GM12878 (cell line): Measurements from ENCODE around the gene SYNGR4. TPM values are rescaled to one million over a fixed set of nuclear protein-coding genes. Genes with fewer than 3 reads are reported as not detected.

Experiments used
- ATAC-seq: fragments of 200-7000 bp; cut with Tn5 transposase; 3 replicates; pipeline ENCODE4 v1.9.1; 2020; ENCODE audit warnings: mild to moderate bottlenecking, moderate library complexity
- BruUV-seq: library from RNA; stranded (reverse); fragments of 400-500 nt; replicated peaks from 2 replicates; lab custom pipeline; 2021; lab: Mats Ljungman, UMichigan
- CTCF ChIA-PET: fragments of 300-600 bp; sonication (Branson Sonifier 250); formaldehyde crosslinking; extraction: SDS; loops from one replicate; lab custom pipeline; 2021; ENCODE audit warnings: inconsistent platforms; lab: Yijun Ruan, JAX
- POLR2A ChIA-PET: fragments of 350-600 bp; formaldehyde crosslinking; extraction: SDS; loops from one replicate; lab custom pipeline; 2021; ENCODE audit warnings: inconsistent platforms; lab: Charles Lee
- RAD21 ChIA-PET: fragments of 300-600 bp; sonication (Branson Sonifier 250); formaldehyde crosslinking; loops from one replicate; lab custom pipeline; 2023; ENCODE audit warnings: antibody characterized with exemption; ENCODE audit not compliant: unreplicated experiment; lab: Charles Lee
- SMC1A ChIA-PET: fragments of 300-600 bp; sonication (Branson Sonifier 250); formaldehyde crosslinking; loops from one replicate; lab custom pipeline; 2023; ENCODE audit not compliant: unreplicated experiment, uncharacterized antibody; lab: Charles Lee
- DNase-seq: peaks from one replicate; pipeline ENCODE4 v3.0.0-alpha.2; 2011; ENCODE audit warnings: low read depth, low spot score
- FAIRE-seq: peaks from 3 replicates; lab custom pipeline; 2011; peaks lifted over from hg19 to GRCh38; lab: Jason Lieb, UNC
- H2AFZ ChIP-seq: 2 replicates; pipeline ENCODE4 v1.6.0; 2011; ENCODE audit warnings: low read depth, low read length, control low read depth; ENCODE audit not compliant: control insufficient read depth
- H3K27ac ChIP-seq: 2 replicates; pipeline ENCODE4 v1.5.1; 2011; ENCODE audit warnings: control low read depth; ENCODE audit not compliant: control insufficient read depth, insufficient read depth
- H3K27me3 ChIP-seq, 2 experiments: replicated peaks in 1 of 2; 2 replicates each; pipeline versions ENCODE4 v1.6.0 to v1.6.1; 2011; ENCODE audit warnings: low read length in 1 of 2; ENCODE audit not compliant: control insufficient read depth in 2 of 2, insufficient read depth in 2 of 2
- H3K36me3 ChIP-seq, 2 experiments: 2 replicates each; pipeline ENCODE4 v1.5.1; 2011; ENCODE audit warnings: low read length in 1 of 2; ENCODE audit not compliant: control insufficient read depth in 2 of 2, insufficient read depth in 2 of 2
- H3K4me1 ChIP-seq: 2 replicates; pipeline ENCODE4 v1.6.1; 2011; ENCODE audit warnings: mild to moderate bottlenecking, low read length, moderate library complexity, mixed read lengths; ENCODE audit not compliant: control insufficient read depth, insufficient read depth
- H3K4me2 ChIP-seq: 2 replicates; pipeline ENCODE4 v1.6.0; 2011; ENCODE audit warnings: control low read depth; ENCODE audit not compliant: control insufficient read depth, insufficient read depth
- H3K4me3 ChIP-seq: fragments of 200-600 bp; sonication (generic); 2 replicates; pipeline ENCODE4 v1.5.1; 2016
- H3K79me2 ChIP-seq: 2 replicates; pipeline ENCODE4 v1.6.0; 2011; ENCODE audit warnings: low read length; ENCODE audit not compliant: control insufficient read depth, insufficient read depth
- H3K9ac ChIP-seq: 2 replicates; pipeline ENCODE4 v1.8.0; 2011; ENCODE audit warnings: low read length, control low read depth, mixed read lengths; ENCODE audit not compliant: control insufficient read depth, insufficient read depth
- H3K9me3 ChIP-seq: replicated peaks from 3 replicates; pipeline ENCODE4 v1.5.1; 2011; ENCODE audit warnings: mild to moderate bottlenecking, low read length; ENCODE audit not compliant: control insufficient read depth, insufficient read depth
- H4K20me1 ChIP-seq: 2 replicates; pipeline ENCODE4 v1.6.0; 2011; ENCODE audit not compliant: control insufficient read depth, insufficient read depth
- EED ChIP-seq: sonication (generic); IDR thresholded peaks from 2 replicates; pipeline ENCODE4 v1.6.1; 2016; ENCODE audit warnings: antibody characterized with exemption, low read depth
- IKZF1 ChIP-seq: fragments of 450-650 bp; conservative IDR thresholded peaks from 2 replicates; pipeline ENCODE4 v1.6.1; 2017; ENCODE audit warnings: antibody characterized with exemption, mild to moderate bottlenecking
- IKZF2 ChIP-seq, 2 experiments: fragments of 450-650 bp; IDR thresholded peaks; 2 replicates each; pipeline ENCODE4 v1.6.1; 2017; ENCODE audit warnings: mild to moderate bottlenecking in 2 of 2, moderate library complexity in 2 of 2
- NBN ChIP-seq: fragments of 450-650 bp; IDR thresholded peaks from 2 replicates; pipeline ENCODE4 v1.6.1; 2016
- PAX8 ChIP-seq: fragments of 450-650 bp; IDR thresholded peaks from 2 replicates; pipeline ENCODE4 v1.6.1; 2017; ENCODE audit warnings: mild to moderate bottlenecking, moderate library complexity
- RAD21 ChIP-seq: IDR thresholded peaks from 2 replicates; pipeline ENCODE4 v1.6.1; 2011; ENCODE audit warnings: mild to moderate bottlenecking, low read depth, low read length, moderate library complexity; ENCODE audit not compliant: insufficient read depth
- SMC3 ChIP-seq: IDR thresholded peaks from 2 replicates; pipeline ENCODE4 v1.6.1; 2011; ENCODE audit warnings: low read length, improper control_type of control experiment, borderline replicate concordance
- TBL1XR1 ChIP-seq: IDR thresholded peaks from 2 replicates; pipeline ENCODE4 v1.6.1; 2012; ENCODE audit warnings: low read depth, low read length, improper control_type of control experiment
- YY1 ChIP-seq: IDR thresholded peaks from 2 replicates; pipeline ENCODE4 v1.6.1; 2011; ENCODE audit warnings: low read depth, mild to moderate bottlenecking, low read length
- ZNF622 ChIP-seq: fragments of 450-650 bp; IDR thresholded peaks from 2 replicates; pipeline ENCODE4 v1.6.1; 2017; ENCODE audit warnings: mild to moderate bottlenecking, inconsistent platforms
- WGBS: methylation state at CpG from one replicate; pipeline ENCODE4 v1.1.6; 2016; ENCODE audit warnings: low lambda C conversion rate; ENCODE audit not compliant: insufficient replicate concordance, insufficient coverage; ENCODE audit errors: missing lambda C conversion rate; 5-methylcytosine and 5-hydroxymethylcytosine counted together
- in situ Hi-C: fragments of 300-500 bp; cut with MboI; formaldehyde crosslinking; loops from 9 replicates; pipeline ENCODE4 v1.14.3; 2018; ENCODE audit warnings: mixed read lengths
- intact Hi-C: fragments of 100-400 bp; cut with micrococcal nuclease; formaldehyde crosslinking; loops from one replicate; pipeline ENCODE4 v1.14.2; 2022; ENCODE audit not compliant: unreplicated experiment
- polyA plus RNA-seq, 11 experiments: library from polyadenylated mRNA; depleted of rRNA in 4 of 11; unstranded in 6 of 11; stranded (reverse) in 5 of 11; fragments of >200 nt; fragmentation: Nextera tagmentation in 4 of 11; fragmentation: Illumina TruSeq in 1 of 11; extraction: Ambion mirVana in 4 of 11; extraction: Trizol in 1 of 11; gene quantifications; 1 replicate in 1 of 11; 2 replicates in 10 of 11; pipeline versions ENCODE4 v1.2.1 to v1.2.3, GENCODE V29; 2011 to 2016; ENCODE audit warnings: inconsistent platforms in 2 of 11, missing spikeins in 2 of 11, low read depth in 1 of 11
- total RNA-seq, 4 experiments: library from RNA; depleted of rRNA in 3 of 4; stranded (reverse); fragments of >200 nt in 3 of 4; fragmentation: Illumina TruSeq in 1 of 4; extraction: Trizol in 1 of 4; gene quantifications; 2 replicates each; pipeline versions ENCODE4 v1.2.1 to v1.2.3, GENCODE V29; 2013 to 2021
- TF ChIP-seq, protein P1 (sequence below), 3 experiments: IDR thresholded peaks in 2 of 3; conservative IDR thresholded peaks in 1 of 3; 2 replicates each; pipeline ENCODE4 v1.5.1; 2011; ENCODE audit warnings: low read depth in 3 of 3, low read length in 3 of 3, mild to moderate bottlenecking in 3 of 3, control low read depth in 2 of 3, moderate library complexity in 2 of 3, inconsistent platforms in 1 of 3, mixed read lengths in 1 of 3; ENCODE audit not compliant: control insufficient read depth in 2 of 3, insufficient read depth in 1 of 3; ENCODE audit errors: extremely low read depth in 1 of 3
- TF ChIP-seq, protein P2 (sequence below): fragments of 450-650 bp; IDR thresholded peaks from 2 replicates; pipeline ENCODE4 v1.6.1; 2017; ENCODE audit warnings: low read depth, mild to moderate bottlenecking, moderate library complexity

The SYNGR4 gene
- total and polyA plus RNA-seq, 10 of the 15 experiments (the other 5 are each of a cell fraction or from before 2014, with no cell fraction given) = 0.08 to 0.72 (median 0.17) TPM; not detected in 6

DNA sequence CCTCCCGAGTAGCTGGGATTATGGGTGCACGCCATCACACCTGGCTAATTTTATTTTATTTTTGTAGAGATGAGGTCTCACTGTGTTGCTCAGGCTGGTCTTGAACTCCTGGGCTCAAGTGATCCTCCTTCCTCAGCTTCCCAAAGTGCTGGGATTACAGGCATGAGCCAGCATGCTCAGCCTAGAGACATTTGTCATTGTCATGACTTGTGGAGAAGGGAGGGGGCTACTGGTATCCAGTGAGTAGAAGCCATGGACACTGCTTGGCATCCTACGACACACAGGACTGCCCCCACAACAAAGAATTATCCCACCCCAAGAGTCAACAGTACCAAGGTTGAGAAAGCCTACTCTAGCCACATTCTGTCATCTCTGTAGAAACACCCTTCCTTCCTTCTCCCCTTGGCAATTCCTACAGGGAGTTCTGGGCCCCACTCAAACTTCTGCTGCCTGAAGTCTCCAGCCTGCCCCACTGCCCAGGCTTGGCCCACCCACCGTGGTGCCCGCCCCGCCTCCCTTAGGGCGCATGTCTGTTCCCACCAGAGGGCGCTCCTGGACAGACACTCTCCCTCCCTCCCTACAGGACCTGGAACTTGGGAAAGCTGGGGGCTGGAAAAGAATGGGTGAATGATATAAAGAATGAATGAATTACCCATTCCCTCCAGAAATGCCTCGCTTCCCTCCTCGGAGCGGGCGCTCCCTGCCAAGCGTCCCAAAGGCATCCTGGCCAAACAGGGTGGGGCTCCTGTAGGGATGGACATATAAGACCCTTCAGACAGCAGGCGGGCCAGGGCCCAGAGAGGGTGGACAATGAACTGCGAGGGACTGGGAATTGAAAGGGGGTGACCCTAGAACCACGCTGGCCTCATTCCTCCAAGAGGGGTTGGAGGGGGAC is 44.3 kb upstream of the SYNGR4 start:
- FAIRE-seq = peak; percentile 74
- no peaks in the 10 kb centered on the region for H4K20me1 ChIP-seq
- DNase-seq = no peak
- in situ Hi-C loops (loop anchor here (5.0 kb wide), 1 partner anchor 267 kb away; no protein-coding TSS in a partner anchor), intact Hi-C loops (loop anchor here (1.0 kb wide), 1 partner anchor 13 kb away; no protein-coding TSS in a partner anchor)
- TF ChIP-seq IKZF1 (peak; percentile 74), RAD21 (peak; percentile 91), IKZF2 (IDR thresholded peaks at IDR 0.05) (peak; percentile 74 to 79), YY1 (peak; percentile 72; the same call in 1 of the 2 replicates), SMC3 (peak; percentile 87), PAX8 (no peak), TBL1XR1 (no peak), ZNF622 (no peak), EED (0 out of 2 replicates have a peak, but pooled peaks have one; percentile 26), NBN (peak; percentile 64; the same call in 1 of the 2 replicates)
- TF ChIP-seq, protein P1, sequence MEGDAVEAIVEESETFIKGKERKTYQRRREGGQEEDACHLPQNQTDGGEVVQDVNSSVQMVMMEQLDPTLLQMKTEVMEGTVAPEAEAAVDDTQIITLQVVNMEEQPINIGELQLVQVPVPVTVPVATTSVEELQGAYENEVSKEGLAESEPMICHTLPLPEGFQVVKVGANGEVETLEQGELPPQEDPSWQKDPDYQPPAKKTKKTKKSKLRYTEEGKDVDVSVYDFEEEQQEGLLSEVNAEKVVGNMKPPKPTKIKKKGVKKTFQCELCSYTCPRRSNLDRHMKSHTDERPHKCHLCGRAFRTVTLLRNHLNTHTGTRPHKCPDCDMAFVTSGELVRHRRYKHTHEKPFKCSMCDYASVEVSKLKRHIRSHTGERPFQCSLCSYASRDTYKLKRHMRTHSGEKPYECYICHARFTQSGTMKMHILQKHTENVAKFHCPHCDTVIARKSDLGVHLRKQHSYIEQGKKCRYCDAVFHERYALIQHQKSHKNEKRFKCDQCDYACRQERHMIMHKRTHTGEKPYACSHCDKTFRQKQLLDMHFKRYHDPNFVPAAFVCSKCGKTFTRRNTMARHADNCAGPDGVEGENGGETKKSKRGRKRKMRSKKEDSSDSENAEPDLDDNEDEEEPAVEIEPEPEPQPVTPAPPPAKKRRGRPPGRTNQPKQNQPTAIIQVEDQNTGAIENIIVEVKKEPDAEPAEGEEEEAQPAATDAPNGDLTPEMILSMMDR (IDR thresholded peaks at IDR 0.05 in 2 of 3, conservative IDR thresholded peaks at IDR 0.05 in 1 of 3; ENCODE audit: control insufficient read depth in 2 of 3, extremely low read depth in 1 of 3, insufficient read depth in 1 of 3, low read depth in 3 of 3, low read length in 3 of 3) = peak; percentile 81 to 93 (median 86)
- TF ChIP-seq, protein P2, sequence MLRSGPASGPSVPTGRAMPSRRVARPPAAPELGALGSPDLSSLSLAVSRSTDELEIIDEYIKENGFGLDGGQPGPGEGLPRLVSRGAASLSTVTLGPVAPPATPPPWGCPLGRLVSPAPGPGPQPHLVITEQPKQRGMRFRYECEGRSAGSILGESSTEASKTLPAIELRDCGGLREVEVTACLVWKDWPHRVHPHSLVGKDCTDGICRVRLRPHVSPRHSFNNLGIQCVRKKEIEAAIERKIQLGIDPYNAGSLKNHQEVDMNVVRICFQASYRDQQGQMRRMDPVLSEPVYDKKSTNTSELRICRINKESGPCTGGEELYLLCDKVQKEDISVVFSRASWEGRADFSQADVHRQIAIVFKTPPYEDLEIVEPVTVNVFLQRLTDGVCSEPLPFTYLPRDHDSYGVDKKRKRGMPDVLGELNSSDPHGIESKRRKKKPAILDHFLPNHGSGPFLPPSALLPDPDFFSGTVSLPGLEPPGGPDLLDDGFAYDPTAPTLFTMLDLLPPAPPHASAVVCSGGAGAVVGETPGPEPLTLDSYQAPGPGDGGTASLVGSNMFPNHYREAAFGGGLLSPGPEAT = 0 out of 2 replicates have a peak, but pooled peaks have one; percentile 29
- SMC1A ChIA-PET = interaction anchor here (1.2 to 13.2 kb wide), 3 partner anchors 14 to 126 kb away, joined by 3 to 223 read pairs (median 5); partner anchors contain the start of gene KDELR1
- no TSS peak for BruUV-seq
- peaks cover 24% of the 10 kb centered on the region for H3K4me1 ChIP-seq
- no peaks in the 10 kb centered on the region for H3K27me3 ChIP-seq
- H3K4me2 ChIP-seq = peak overlapping the region; percentile 64
- H3K9ac ChIP-seq = no peak overlapping the region
- H3K36me3 ChIP-seq = no peaks in the 10 kb centered on the region
- ATAC-seq = peak; percentile 56
- POLR2A ChIA-PET = interaction anchor here (0.6 to 7.2 kb wide), 3 partner anchors 13 to 44 kb away, joined by 7 to 194 read pairs (median 16); partner anchors contain the start of genes SYNGR4 and TMEM143
- H3K27ac ChIP-seq = no peak overlapping the region
- no peak overlapping the region for H3K4me3 ChIP-seq
- CTCF ChIA-PET = interaction anchor here (0.6 to 9.7 kb wide), 10 partner anchors 11 to 264 kb away, joined by 3 to 238 read pairs (median 3); no protein-coding TSS in a partner anchor
- H2AFZ ChIP-seq = peak overlapping the region; percentile 39
- no peaks in the 10 kb centered on the region for H3K9me3 ChIP-seq
- RAD21 ChIA-PET = interaction anchor here (1.5 to 9.9 kb wide), 2 partner anchors 14 to 264 kb away, joined by 5 to 255 read pairs; no protein-coding TSS in a partner anchor
- WGBS = 16% methylated on average over 16 of the region's 16 CpGs
- peaks cover 2% of the 10 kb centered on the region; the same call in 1 of the 2 replicates for H3K79me2 ChIP-seq
